Measurements from ENCODE around the gene GRIFIN. TPM values are rescaled to one million over a fixed set of nuclear protein-coding genes. Genes with fewer than 3 reads are reported as not detected.
A peak's percentile ranks its signal among the peaks of the same experiment; 100 is the strongest.

Gene GRIFIN
- total RNA-seq, 1 donor from 2014 or later = not detected

GRCh38 chr7:2484868-2485267 lies 8.7 kb upstream of the GRIFIN start:
- no peak for TF ChIP-seq CTCF (IDR thresholded peaks at IDR 0.05)
- Mint-ChIP-seq H3K27me3 (ENCODE audit: low read depth) (peaks cover 5% of the 10 kb centered on the region), H3K4me3 (ENCODE audit: unreplicated experiment) (no peak overlapping the region), H3K4me1 (ENCODE audit: low read depth) (peaks cover 29% of the 10 kb centered on the region), H3K36me3 (ENCODE audit: low read depth) (no peaks in the 10 kb centered on the region), H3K9me3 (ENCODE audit: low read depth) (no peaks in the 10 kb centered on the region), H3K27ac (ENCODE audit: unreplicated experiment) (no peak overlapping the region)
- DNase-seq (ENCODE audit: low spot score) = no peak

GRCh38 chr7:2483494-2483893 lies 7.3 kb upstream of the GRIFIN start:
- no peaks in the 10 kb centered on the region for H3K9me3 Mint-ChIP-seq (ENCODE audit: low read depth)
- DNase-seq (ENCODE audit: low spot score) = no peak
- peaks cover 9% of the 10 kb centered on the region for H3K27me3 Mint-ChIP-seq (ENCODE audit: low read depth)
- H3K36me3 Mint-ChIP-seq (ENCODE audit: low read depth) = no peaks in the 10 kb centered on the region
- no peak for TF ChIP-seq CTCF (IDR thresholded peaks at IDR 0.05)
- H3K4me1 Mint-ChIP-seq (ENCODE audit: low read depth) = peaks cover 27% of the 10 kb centered on the region
- H3K4me3 Mint-ChIP-seq (ENCODE audit: unreplicated experiment) = no peak overlapping the region
- H3K27ac Mint-ChIP-seq (ENCODE audit: unreplicated experiment) = no peak overlapping the region

- Mint-ChIP-seq H3K36me3 (ENCODE audit: low read depth) (no peaks in the 10 kb centered on the region), H3K9me3 (ENCODE audit: low read depth) (no peaks in the 10 kb centered on the region), H3K27me3 (ENCODE audit: low read depth) (peaks cover 9% of the 10 kb centered on the region), H3K4me3 (ENCODE audit: unreplicated experiment) (no peak overlapping the region), H3K4me1 (ENCODE audit: low read depth) (peaks cover 23% of the 10 kb centered on the region), H3K27ac (ENCODE audit: unreplicated experiment) (no peak overlapping the region)
- TF ChIP-seq CTCF (IDR thresholded peaks at IDR 0.05) = peak; percentile 38
- DNase-seq (ENCODE audit: low spot score) = no peak
Measured at GRCh38 chr7:2482725-2483451, 6.7 kb upstream of the GRIFIN start.

GRCh38 chr7:2481195-2481594 lies 5.0 kb upstream of the GRIFIN start:
- H3K27me3 Mint-ChIP-seq (ENCODE audit: low read depth) = peaks cover 9% of the 10 kb centered on the region
- H3K4me3 Mint-ChIP-seq (ENCODE audit: unreplicated experiment) = no peak overlapping the region
- no peaks in the 10 kb centered on the region for H3K36me3 Mint-ChIP-seq (ENCODE audit: low read depth)
- no peak for DNase-seq (ENCODE audit: low spot score)
- H3K27ac Mint-ChIP-seq (ENCODE audit: unreplicated experiment) = no peak overlapping the region
- H3K9me3 Mint-ChIP-seq (ENCODE audit: low read depth) = no peaks in the 10 kb centered on the region
- TF ChIP-seq CTCF (IDR thresholded peaks at IDR 0.05) = no peak
- peaks cover 13% of the 10 kb centered on the region for H3K4me1 Mint-ChIP-seq (ENCODE audit: low read depth)

- Mint-ChIP-seq H3K36me3 (ENCODE audit: low read depth) (no peaks in the 10 kb centered on the region), H3K4me3 (ENCODE audit: unreplicated experiment) (no peak overlapping the region), H3K4me1 (ENCODE audit: low read depth) (peaks cover 13% of the 10 kb centered on the region), H3K9me3 (ENCODE audit: low read depth) (no peaks in the 10 kb centered on the region), H3K27ac (ENCODE audit: unreplicated experiment) (no peak overlapping the region), H3K27me3 (ENCODE audit: low read depth) (peaks cover 9% of the 10 kb centered on the region)
- no peak for TF ChIP-seq CTCF (IDR thresholded peaks at IDR 0.05)
- peak; percentile 86 for DNase-seq (ENCODE audit: low spot score)
Measured at GRCh38 chr7:2480070-2480408, 3.8 kb upstream of the GRIFIN start.
